NCI-H146 (cell line): ENCODE data around the gene PIGQ.

Experiments used
- DNase-seq: peaks from one replicate; lab custom pipeline; 2025; lab: John Stamatoyannopoulos, UW

PIGQ gene

DNA sequence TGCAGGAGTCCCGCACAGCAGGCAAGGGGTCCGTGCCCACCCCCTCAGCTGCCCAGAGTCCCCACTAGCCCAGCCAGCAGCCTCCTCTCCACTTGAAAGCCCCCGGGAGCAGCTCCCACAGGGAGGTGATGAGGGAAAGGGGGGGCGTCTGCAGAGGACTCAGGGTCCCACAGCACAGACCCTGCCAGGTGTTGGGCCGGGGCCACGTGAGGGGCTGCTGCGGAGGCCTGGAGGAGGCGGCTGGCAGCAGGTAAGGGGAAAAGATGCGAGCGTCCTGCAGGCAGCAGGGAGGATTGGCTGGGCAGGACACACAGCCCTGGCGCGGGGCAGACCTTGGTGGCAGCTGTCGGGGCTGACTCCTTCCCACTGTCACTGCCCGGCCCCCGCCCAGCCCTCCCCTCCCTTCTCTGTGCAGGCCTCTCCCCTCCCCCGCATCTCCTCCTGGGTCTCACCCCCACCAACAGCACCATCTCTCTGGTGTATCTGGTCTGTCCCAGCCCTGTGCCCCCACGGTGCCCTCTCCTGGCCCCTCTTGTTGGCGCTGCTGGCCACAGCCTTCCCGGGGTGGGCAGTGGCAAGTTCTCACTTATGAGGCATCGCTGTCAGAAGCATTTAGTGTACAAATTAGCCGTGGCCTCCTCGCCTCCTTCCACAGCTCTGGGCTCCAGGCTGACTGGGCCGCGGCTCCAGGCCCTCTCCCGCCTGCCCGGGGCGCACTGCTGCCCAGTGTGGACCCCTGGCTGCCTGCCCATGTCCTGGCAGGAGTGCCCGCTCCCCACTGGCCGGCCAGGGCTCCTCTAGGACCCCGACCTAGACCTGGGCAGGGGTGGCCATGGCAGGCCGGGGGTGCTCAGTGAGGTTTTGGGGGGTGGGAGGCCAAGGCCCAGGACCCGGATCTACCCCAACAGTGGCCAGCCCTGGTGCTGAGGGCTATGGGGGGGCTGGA is 14.0 kb upstream of the PIGQ start:
- no peak for DNase-seq

DNA sequence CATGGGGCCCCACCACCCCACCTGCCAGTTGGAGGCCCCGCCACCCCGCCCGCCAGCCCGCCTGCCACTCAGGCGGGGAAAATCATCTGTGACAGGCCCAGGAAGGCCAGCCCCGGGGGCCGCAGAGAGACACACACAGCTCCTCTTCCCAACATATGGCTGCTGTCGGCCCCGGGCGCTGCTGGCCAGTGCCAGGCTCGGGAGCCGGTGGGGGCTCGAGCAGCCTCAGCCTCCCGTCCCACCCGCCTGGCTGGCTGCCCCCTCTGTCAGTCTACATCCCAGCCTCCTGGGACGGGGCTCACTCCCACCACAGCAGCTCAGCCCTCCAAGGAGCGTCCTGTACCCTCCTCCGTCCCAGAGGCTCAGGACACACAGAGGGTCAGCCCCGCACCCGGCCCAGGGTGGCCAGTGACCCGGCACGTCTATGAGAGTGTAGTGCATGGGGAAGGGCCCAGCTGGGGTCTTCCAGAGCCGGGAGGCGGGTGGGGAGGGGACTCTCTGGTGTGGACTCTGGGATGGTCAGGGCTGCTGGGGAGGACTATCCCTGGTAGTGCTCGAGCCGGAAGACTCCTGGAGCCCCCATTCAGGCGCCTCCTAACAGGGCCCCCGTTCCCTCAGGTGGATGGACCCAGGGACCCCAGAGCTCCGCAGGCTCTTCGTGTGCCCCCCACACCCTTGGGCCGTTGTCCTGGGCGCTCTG is 13.1 kb upstream of the PIGQ start:
- DNase-seq: no peak

DNA sequence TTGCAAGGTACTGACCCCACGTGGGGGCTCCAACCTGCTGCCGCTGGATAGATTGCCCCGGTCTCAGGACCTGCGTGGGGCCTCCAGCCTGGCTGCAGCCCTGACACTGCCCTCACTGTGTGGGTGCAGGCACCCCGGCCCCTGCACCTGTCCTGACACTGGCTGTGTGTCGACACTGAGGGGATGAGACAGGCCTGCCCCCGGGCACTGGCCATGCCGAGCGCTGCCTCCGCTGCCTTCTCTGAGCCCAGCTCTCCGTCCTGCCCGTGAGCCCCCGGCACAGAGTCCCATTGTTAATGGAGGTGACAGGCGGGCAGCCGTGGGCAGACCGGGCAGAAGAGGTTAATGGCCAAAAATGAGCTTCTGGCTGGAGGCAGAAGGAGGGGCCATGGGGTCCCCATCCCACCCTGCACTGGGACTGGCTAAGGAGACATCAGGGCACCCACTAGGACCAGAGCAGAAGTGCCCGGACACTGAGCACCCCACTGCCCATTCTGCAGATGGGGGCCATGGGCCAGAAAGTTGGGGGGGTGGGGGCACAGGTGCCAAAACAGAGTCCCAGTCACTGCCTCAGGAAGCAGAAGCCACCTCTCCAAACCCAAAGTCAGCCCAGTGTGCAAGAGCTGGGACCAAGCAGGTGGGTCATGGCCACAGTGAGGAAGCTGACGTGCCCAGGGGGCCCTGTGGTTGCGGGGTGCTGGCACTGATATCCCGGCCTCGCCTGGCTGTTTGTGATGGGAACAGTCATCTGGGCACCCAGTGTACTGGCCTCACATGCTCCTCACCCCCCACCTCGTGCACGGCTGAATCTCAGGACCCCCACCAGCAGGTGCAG is 12.1 kb upstream of the PIGQ start:
- no peak for DNase-seq

DNA sequence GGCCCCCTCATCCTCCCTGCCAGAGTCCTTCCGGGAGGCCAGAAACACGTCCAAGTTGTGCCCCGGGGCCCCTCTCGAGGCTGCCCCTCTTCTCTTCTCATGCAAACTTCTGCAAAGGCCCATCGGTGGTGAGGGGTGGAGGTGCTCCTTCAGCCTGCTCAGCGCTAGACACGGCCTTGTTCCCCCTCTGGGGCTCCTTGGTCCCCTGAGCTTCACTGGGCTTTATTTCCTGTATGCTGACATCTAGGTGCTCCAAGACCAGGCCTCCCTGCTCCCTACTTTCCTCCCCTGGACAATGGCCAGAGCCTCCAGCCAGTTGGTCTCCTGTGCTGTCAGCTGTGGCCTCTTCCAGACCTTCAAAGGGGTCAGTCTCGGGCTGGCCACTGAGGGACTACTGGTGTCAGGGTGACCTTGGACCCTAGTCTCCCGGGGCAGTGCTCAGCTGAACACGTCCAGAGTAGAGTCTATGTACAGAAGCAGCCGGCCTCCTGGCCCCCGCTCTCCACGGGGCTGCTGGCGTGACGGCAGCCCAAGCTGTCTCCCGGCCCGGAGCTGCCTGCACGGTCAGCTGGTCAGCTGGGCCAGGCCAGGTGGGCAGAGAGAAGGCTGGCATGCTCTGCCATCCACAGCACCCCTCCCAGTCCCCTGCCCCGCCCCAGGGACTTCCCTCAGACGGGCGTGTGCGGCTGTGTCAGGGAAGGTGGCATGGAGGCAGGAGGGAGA is 11.3 kb upstream of the PIGQ start:
- DNase-seq: no peak

DNA sequence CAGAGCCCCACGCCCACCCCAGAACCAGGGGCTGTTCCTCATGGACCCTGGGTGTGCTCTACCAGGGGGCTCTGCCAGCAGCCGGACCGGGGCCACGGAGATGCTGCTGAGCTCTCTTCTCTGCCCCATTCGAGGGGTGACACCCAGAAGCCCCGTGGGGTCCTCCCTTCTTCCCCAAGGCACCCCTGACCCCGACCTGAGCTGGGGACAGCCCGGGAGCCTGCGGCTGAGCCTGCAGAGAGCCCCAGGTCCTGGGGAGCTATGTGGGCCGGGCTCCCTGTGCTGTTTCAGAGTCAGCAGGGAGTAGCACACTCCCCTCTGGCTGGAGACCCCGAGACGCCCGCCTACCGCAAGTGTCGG is 10.8 kb upstream of the PIGQ start:
- DNase-seq: no peak

DNA sequence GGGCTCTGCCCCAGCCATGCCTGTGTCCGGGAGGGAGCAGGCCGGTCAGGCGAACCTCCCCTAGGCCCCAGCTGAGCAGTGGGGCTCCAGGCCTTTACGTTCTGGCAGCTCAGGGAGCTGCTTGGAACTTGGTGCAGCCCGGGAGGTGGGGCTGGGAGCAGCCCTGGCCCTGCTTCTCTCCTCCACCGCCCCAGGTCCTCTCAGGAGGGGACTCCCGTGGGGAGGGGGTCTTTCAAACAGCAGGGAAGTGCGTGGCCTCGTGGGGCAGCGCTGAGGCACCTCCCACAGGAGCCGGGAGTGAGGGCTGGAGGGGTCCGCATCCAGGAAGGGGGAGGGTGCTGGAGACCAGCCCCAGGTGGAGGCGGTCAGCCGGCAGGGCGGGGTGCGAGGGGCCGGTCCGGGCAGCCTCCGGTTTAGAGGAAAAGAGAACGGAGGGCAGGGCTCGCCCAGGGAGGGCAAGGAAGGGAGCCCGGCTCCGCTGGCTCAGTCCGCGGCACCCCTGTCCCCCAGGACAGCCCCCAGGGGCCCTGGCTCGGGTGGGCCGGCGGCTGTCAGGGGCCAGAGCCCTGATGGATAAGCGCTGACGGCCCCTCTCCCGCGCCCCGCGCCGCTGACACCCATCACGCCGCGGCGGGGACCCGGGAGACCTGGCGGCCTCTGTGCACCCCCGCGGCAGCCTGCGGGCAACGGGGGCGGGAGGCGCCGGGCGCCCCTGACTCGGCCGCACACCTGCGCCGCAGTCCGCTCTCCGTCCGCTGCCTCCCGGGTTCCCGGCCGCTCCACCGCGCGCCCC is 10.2 kb upstream of the PIGQ start:
- DNase-seq: no peak

DNA sequence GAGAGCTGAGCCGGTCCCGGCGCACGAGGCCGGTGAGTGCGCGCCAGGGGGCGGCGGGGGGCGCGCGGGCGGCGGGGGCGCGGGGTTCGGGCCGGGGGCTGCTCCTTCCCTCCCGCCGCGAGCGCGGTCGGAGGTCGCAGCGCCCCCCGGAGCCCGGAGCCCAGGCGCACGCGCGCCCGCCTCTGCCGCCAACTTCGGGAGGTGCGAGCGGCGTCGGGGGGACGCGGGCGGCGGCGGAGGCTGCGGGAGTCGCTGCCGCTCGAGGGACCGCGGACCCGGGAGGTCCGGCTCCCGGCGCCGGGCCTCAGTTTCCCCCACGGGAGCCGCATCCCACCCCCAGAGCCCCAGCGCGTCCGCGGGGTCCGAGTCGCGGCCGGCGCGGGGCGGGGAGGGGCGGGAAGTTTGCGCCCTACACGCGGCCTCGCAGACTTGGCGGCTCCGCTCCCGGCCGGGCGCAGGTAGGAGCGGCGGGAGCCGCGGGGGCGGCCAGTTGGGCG is 9.5 kb upstream of the PIGQ start, which contains the start of gene PRR35:
Gene PRR35, plus strand, starts transcription at position 191 of the 497 bp plus-strand sequence. CDS start 2,901 bp downstream, outside the sequence.
- DNase-seq: no peak

DNA sequence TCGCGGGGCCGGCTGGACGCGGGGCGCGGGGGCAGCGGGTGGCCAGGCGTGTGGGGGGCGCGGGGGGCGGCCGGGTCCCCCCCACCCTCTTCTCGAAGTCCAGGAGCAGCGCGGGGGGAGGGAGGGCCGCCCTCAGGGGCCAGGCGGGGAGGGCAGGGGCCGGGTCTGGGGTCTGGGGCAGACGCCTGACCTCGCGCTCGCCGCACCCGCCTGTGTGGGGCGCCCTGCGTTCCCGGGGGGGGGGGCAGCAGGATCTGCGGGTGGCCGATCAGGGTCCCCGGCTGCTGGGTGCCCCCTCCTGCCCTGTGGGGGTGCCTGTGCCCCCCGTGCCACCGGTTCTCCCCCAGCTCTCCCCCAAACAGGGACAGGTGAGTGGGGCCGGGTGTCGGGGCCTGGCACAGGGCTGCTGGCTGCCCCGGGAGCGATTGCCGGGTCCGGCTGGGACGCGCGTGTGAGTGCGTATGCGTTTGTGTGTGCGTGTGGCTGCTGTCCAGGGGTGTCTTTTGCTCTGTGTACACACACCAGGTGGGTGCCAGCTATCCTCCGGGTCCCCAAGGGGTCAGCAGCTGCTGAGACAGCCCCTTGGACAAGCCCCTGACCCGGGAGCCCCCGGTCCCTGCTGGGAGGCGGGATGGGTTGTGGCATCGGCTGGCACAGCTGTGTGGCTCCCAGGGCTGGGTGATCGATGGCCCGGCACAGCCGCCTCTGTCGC is 8.9 kb upstream of the PIGQ start:
- no peak for DNase-seq

DNA sequence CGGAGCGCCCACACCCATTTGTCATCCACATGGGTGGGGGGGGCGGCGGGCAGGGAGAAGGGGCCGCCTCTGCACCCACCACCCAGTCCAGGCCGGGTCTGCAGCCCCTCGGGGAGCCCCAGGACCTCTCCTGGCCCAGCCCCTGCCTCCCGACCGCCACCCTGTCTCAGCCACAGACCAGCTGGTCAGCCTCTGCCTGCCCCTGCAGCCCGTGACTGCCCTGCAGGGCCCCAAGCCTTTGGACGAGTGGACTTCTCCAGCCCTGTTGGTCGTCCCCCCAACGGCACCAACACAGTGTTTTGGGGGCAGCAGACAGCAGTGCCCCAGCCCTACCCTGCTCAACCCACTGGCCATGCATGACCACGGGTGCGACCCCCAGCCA is 8.4 kb upstream of the PIGQ start:
- DNase-seq: no peak

DNA sequence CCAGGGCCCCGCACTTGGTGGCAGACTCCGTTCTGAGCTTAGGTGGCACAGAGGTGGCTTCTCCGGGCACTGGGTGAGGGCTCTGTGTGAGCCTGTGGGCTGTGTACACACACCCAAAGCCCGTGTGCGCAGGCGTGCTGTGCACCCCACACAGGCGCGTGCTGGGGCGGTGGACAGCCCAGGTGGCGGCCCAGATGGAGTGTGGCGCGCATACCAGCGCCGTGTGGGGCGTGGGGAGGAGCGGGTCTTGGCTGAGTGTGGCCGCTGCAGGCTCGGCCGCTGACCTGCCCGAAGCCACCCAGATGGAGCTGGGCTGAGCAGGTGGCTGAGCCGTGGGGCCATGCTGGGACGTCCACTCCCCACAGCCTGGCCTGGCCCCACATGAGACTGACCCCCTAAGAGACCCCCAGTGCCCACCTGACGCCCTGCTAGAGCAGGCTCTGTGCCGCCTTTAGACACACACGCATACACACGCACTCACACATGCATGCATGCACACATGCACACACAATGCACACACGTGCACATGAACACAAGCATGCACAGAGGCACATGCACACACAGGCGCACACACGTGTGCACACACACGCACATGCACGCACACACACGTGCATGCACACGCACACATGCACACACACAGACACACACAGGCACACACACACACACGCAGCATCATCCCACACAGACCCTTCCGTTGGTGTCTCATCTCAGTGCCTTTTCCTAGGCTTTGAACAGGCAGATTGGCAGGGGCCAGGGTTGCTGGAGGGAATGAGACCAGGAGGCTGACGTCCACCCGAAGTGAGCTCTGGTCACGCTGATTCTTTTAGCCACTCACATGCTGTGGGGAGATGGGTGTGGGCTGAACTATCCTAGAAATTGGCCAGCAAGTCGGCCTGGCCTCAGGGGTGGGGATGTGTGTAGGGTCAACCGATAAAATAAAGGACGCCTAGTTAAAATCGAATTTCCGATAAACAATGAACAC is 7.5 kb upstream of the PIGQ start:
- no peak for DNase-seq

DNA sequence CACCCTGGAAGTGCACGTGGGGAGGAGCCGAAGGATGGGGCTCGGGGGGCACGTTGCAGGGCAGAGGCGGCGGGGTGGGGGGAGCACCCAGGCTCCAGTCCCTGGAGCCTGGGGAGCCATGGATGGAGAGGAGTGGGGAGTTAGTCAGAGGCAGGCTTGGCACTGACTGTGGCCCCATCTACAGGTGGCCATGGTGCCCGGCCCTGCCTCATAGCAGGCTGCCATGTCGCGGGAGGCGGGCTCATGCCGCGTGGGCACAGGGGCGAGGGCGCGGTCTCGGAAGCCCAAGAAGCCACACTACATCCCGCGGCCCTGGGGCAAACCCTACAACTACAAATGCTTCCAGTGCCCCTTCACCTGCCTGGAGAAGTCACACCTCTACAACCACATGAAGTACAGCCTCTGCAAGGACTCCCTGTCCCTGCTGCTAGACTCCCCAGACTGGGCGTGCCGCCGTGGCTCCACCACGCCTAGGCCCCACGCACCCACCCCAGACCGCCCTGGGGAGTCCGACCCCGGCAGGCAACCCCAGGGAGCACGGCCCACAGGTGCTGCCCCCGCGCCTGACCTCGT is 6.6 kb upstream of the PIGQ start:
- no peak for DNase-seq

DNA sequence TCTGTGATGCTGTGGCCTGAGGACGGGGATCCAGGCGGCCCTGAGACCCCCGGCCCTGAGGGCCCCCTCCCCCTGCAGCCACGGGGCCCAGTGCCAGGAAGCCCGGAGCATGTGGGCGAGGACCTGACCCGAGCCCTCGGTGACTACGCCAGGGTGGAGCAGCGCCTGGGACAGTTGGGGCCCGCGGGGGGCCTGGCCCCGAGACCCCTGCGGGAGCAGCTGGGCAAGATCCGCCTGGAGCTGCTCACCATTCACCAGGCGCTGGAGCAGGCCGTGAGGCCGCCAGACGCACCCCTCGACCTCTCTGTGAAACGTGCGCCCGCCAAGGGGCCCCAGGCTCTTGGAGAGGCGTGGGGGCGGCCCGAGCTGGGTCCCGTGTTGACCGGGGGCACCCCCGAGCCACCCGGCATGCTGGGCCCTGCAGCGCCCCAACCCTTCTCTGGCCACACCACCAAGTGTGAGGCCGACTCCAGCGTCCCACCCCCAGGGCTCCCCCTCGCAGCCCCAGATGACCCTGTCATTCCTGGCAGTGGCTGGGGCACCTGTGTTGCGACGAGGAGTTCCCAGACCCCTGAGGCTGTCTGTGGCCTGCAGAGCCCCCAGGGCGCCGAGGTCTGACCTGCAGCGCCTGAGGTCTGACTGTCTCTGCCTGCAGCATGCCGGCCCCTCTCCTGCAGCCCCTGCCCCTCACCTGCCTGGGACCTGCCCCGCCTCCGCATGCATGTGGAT is 4.9 kb upstream of the PIGQ start:
- no peak for DNase-seq

DNA sequence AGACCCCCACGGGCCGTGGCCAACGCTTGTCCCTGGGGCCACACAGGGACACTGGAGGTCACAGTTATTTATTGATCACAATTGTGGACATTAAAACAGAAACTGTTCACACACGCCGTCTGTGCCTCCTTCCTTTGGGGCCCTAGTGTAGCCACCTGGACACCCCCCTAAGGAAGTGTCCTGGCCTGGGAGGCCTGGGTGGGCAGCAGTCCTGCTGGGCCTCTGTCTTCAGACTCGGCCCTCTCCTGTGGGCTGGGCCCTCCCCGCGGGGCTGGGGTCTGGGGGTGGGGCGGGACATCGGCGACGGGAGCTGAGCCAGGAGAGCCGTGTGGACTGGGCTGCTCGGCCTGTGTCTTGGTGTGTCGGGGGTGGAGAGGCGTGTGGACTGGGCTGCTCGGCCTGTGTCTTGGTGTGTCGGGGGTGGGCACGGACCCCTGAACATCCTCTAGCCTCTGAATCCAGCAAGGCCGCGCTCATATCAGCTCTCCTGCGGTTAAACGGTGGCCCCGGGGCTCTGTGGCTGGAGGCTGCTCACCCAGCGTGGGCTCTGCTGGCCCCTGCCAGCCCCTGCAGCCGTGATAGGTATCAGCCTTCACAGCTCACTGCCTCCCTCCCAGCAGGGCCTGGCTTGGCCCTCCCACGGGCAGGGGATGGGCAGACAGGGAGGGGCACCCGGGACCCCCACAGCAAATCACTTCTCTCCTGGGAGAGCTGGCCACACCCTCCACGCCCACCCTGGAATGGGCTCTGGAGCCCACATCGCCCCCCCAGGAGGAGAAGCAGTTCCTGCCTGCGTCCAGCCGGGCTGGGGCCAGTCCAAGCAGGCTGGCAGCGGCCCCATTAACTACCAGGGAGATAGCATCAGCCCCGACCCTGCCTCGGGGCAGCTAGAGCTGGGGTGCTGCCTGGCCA is 4.1 kb upstream of the PIGQ start:
- no peak for DNase-seq

DNA sequence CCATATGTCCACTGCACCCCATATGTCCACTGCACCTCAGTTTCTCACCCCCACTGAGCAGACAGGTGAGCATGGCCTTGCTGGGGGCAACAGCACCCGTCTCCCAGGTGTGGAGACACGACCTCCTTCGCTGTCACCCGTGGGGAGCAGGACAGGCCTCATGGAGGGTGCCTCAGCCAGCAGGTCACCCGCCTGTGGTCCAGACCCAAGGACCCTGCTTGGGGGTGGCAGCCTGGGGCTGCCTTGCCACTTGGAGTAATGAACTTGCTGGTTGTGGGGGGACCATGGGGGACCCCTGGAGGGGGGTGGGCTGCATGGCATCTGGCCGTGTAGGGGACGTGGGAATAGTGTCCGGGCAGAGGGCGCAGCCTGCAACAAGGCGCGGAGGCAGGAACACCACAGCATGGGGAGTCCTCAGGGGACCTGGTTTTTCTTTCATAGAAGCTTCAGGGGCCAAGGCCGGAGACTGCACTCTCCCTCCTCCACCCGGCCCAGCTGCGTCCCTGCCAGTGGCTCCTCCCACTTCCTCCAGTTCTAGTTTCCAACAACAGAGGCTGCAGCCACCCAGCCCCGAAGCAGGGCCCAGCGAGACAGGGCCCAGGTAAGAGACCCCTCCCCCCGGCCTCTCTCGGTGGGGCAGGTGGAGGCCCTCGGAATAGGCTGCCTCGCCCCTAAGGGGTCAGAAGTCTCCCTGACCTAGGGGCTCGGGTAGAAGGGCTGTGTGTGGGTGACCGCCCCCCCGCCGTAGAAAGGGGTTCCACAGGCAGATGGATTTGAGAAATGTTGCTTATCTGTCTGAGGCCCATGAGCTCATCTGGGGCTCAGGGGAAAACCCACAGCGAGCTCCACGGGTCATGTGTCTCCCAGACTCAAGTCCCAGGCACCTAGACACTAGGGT is 3.0 kb upstream of the PIGQ start, which contains the start of gene NHLRC4:
Gene NHLRC4, plus strand, starts transcription at position 531 of the 898 bp plus-strand sequence. CDS start 1,043 bp downstream, outside the sequence.
- DNase-seq: peak; percentile 41
